GM21619 (cell line): ENCODE measurements around the gene MME.

Experiments
- ATAC-seq: cut with Tn5 transposase; IDR thresholded peaks from one replicate; pipeline ENCODE4 v1.9.1; 2021; ENCODE audit not compliant: unreplicated experiment

Gene MME

GRCh38 chr3:155079746-155080487 is at the start of gene MME:
MME (plus strand) TSS chr3:155080319; CDS start chr3:155084168, 3,849 bp downstream.
- no peak for ATAC-seq

- ATAC-seq, result no peak
These were observed 48.9 kb upstream of the MME start for GRCh38 chr3:155031186-155031585.

- no peak for ATAC-seq
These were observed 47.2 kb upstream of the MME start for GRCh38 chr3:155032918-155033317.

- ATAC-seq, result no peak
These were observed 45.3 kb upstream of the MME start for GRCh38 chr3:155034786-155035185.

GRCh38 chr3:155035553-155035952 is 44.6 kb upstream of the MME start:
- no peak for ATAC-seq

- no peak for ATAC-seq
These were observed 42.5 kb upstream of the MME start for GRCh38 chr3:155037508-155038202.

- no peak for ATAC-seq
These were observed 41.9 kb upstream of the MME start for GRCh38 chr3:155038203-155038554.

GRCh38 chr3:155046935-155047334 is 33.2 kb upstream of the MME start:
- no peak for ATAC-seq

GRCh38 chr3:155047672-155048071 is 32.4 kb upstream of the MME start:
- ATAC-seq, result no peak

GRCh38 chr3:155049959-155050358 is 30.2 kb upstream of the MME start:
- no peak for ATAC-seq

GRCh38 chr3:155052470-155052869 is 27.6 kb upstream of the MME start:
- no peak for ATAC-seq

GRCh38 chr3:155053756-155054155 is 26.4 kb upstream of the MME start:
- ATAC-seq, result no peak

- no peak for ATAC-seq
These were observed 15.2 kb upstream of the MME start for GRCh38 chr3:155064920-155065319.

GRCh38 chr3:155065537-155065936 is 14.6 kb upstream of the MME start:
- no peak for ATAC-seq

GRCh38 chr3:155069729-155070128 is 10.4 kb upstream of the MME start:
- no peak for ATAC-seq

GRCh38 chr3:155070316-155070715 is 9.8 kb upstream of the MME start:
- ATAC-seq, result no peak

GRCh38 chr3:155070932-155071387 is 9.2 kb upstream of the MME start:
- ATAC-seq, result no peak

- ATAC-seq, result no peak
These were observed 4.9 kb upstream of the MME start for GRCh38 chr3:155075200-155075599.

- ATAC-seq, result no peak
These were observed 3.2 kb upstream of the MME start for GRCh38 chr3:155076888-155077287.

GRCh38 chr3:155078711-155079467 is 1.2 kb upstream of the MME start:
- ATAC-seq, result no peak

GRCh38 chr3:155079468-155079745 is 712 bp upstream of the MME start:
- ATAC-seq, result no peak

GRCh38 chr3:155080692-155081091 is 573 bp downstream of the MME start:
- ATAC-seq, result no peak
